Hematopoietic multipotent progenitor cell treated with erythropoietin and hydrocortisone succinate and interleukin-3 and kit ligand, for 4 days (in vitro differentiated cells): ENCODE results near the gene LRP1B.

ENCODE experiments used
- DNase-seq: peaks from one replicate; pipeline ENCODE4 v3.0.0-alpha.2; 2015

The LRP1B gene

DNA sequence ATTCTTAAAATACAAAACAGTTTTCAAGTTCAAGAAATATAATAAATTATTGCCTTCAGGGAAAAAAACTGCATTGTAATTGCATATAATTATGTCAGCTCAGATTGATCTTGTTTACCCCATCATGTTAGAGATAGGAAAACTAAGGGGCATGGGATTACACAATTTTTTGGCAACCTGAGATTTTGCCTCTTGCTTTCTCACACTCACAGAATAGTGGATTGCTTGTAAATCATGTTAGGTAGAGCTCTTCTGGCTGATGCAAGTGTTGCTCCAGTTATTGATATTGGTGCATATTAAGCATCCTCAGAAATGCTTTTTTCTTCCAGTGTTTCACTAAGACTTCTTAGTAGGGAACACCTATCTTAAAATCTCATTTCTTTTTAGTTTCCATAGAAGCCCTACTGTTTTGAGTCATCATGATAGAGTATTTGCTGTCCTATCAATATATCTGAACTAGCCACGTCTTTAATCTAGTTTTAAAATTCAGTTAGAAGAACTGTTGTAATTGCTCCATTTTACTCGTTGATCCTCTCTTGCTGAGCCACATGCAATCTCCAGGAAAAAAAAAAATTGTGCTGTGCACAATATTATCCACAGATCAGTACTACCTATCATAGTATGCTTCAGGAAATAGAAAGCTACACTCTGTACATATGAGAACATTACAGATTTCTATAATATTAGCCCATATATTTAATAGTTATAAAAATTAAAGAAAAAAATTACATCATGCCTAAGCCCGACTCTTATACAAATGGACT, 393.1 kb downstream of the LRP1B start:
- DNase-seq = no peak

DNA sequence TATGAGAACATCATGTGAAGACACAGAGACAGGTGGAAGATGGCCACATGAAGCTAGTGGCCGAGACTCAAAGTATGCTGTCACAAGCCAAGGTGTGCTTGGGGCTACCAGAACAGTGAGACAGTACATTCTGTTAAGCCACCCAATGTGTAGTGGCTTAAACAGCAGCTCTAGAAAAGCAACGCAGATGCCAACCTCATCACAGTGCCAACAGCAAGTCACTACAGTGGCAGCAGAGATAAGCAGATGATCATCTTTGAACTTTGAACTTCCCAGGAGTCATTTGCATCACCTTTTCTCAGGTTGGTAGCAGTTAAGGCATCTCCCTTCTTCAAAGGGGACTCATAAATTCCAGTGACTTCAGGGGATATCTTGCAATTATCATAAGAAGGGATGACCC, 394.4 kb downstream of the LRP1B start:
- DNase-seq = no peak

DNA sequence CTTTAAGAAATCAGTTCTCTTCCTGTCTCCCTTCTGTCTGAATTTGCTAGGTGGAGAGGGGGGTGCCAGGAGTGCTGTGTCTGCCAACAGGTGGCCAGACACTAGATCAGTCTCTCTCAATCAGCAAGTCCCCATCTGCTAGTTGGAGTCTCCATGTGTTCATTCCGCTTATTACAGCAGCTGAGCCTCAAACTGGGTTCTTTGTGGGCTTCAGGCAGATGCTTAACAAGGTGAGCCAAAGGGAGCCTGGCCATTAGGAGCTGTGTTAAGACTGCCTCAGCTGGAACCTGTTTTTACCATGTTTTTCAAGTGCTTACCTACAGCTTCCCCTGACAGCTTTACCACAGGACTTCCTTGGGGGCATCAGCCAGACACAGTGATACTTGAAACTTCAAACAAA, 401.9 kb downstream of the LRP1B start:
- DNase-seq = no peak

GRCh38 chr2:141728142-141728541, 402.7 kb downstream of the LRP1B start:
- DNase-seq = no peak

DNA sequence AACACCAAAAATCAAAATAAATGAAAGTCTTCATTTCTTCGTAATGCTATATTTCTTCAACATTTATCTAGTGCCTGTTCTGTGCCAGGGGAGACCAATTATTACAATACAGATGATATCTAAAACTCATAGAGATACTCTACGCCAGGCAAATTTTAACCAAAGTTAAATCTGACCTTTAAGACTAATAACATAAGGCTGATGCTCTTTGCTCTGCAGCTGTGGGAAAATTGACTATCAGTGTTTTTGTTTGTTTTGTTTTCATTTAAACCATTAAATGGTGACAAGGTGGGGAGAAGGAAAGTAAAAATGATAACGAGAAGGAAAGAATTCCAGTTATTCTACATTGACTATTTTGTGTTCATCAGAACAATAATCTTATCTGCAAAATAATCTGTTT, 406.4 kb downstream of the LRP1B start:
- DNase-seq = no peak

GRCh38 chr2:141723814-141724213, 407.0 kb downstream of the LRP1B start:
- DNase-seq = no peak

DNA sequence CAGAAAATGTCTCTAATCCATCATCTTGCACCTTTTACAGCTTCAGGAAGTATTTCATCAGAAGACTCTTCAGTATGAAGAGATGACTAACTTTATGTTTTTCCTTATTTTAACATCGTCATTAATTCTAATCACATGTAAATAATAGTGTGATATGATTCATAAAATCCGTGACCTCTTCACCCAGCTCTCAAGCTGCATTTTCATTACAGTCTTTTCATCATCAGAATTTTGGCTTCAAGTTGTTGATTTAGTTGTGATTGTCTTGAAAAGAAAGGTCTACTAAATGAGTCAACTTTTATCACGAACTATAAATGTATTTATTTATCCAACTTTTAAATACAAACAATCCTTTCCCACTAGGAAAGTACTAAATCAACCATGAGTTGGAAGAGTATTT, 410.3 kb downstream of the LRP1B start:
- DNase-seq = no peak

GRCh38 chr2:141714496-141714895, 416.3 kb downstream of the LRP1B start:
- DNase-seq = no peak

GRCh38 chr2:141711627-141712026, 419.2 kb downstream of the LRP1B start:
- no peak for DNase-seq

DNA sequence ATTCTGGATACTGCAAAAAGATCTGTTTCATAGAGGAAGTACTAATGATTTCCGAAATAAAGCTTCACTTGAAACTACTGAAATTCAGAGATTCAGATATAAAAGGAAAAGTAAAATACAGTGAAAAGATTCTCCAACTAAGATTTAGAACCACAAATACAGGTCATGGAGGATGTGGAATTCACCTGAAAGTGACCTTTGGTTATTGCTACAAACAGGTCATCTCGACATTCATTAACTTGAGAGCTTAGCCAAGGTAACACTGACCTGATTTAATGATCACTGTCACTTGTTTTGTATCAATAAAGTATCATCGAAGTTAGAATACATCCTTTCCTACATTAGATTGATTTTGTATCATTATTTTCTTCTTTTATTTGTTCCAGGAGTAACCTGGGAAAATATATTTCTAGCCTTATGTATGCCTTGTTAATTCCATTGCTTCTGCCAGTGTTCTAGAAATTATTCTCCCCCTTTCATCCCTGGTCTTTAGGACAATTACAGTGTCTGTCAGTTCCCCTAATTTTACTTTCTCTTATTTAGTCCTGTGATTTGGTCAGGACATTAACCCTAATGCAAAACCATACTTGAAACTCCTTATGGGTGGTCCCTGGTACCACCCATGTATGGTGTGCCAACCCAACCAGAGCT, 420.1 kb downstream of the LRP1B start:
- no peak for DNase-seq

DNA sequence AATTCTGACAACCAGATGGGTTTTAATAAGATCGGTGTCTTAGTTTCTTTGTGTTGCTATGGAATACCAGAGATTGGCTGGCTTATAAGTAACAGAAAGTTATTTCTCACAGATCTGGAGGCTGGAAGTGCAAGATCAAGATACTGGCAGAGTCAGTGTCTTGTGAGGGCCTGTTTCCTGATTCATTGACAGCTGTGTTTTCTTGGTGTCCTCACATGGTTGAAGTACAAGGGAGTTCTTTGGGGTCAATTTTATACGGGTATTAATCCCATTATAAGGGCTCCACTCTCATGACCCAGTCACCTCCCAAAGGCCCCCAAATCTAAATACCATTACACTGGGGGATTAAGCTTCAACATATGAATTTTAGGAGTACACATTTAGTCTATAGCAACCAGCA, 421.1 kb downstream of the LRP1B start:
- DNase-seq = no peak

GRCh38 chr2:141707486-141707885, 423.3 kb downstream of the LRP1B start:
- DNase-seq = no peak

GRCh38 chr2:141704541-141704940, 426.3 kb downstream of the LRP1B start:
- DNase-seq = no peak

- DNase-seq = no peak
Observed at GRCh38 chr2:141703501-141703900, 427.3 kb downstream of the LRP1B start.

DNA sequence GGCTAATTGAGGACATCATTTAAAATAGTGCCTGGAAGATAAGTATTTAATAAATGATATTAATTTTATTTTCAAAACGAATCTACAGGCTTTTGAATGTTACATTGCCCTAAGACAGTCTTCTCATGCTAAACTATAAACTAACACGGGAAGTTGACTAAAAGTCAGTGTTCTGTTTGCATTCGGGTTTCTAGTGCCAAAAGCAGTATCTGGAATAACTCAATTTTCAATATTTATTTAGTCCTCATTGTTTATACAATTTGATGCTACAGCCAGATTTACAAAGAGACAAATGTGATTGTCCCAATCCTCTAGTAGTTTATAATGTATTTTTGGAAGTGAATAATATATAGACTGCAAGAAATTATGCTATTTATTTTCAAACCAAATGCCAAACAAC, 429.2 kb downstream of the LRP1B start:
- no peak for DNase-seq

- DNase-seq = no peak
Observed at GRCh38 chr2:141699573-141699972, 431.2 kb downstream of the LRP1B start.

DNA sequence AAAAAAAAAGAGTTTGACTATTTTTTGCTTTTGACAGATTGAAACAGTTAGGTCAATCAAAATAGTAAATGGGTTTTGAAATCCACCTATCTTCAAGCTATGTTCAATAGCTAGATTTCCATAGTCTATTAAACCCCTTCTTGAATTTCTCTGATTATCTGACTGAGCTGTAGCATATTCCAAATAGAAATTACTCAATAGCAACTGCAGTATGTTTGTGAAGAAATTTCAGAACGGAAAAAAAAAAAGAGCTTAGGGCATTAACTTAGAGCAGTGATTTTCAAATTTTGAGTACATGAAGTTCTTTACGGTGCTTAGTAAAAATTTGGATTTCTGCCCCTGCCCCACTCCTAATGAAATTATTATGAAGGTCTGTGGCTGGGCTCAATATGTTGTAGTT, 432.3 kb downstream of the LRP1B start:
- DNase-seq = no peak

DNA sequence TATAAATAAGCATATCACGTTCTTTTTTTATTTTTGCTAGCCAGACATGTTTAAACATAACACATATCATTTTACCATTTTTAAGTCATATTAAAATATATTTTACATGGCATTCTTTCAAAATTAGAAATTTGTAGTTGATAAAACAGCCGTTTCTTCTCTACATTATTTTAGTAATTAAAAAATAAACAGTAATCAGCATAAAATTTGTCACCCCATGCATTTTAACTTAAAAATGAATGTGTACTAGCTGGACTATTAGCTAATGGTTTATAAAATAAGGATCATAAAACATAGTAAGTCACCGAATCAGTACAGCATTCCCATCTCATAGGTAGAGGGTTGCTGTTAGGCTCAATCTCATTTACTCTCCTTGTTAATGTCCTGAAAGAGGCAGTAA, 433.8 kb downstream of the LRP1B start:
- no peak for DNase-seq

- DNase-seq = no peak
Observed at GRCh38 chr2:141694180-141694579, 436.6 kb downstream of the LRP1B start.

GRCh38 chr2:141692829-141693228, 438.0 kb downstream of the LRP1B start:
- DNase-seq = no peak

DNA sequence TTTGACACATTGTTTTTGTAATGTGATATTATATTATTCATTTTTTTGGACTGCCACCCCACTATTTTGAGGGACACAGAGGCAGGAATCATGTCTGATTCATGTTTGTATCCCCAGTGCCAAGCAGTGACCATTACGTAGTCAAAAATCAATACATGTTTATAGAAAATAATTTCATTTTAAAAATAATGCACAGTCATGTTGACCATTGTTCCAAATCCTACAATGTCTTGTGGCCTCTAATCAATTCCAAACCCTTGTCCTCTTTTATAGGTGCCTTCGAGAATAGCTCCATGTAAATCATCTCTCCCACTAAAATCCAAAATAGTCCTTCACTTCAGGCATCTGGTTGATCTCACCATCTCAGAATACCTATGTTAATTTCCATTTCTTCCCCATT, 454.7 kb downstream of the LRP1B start:
- no peak for DNase-seq

DNA sequence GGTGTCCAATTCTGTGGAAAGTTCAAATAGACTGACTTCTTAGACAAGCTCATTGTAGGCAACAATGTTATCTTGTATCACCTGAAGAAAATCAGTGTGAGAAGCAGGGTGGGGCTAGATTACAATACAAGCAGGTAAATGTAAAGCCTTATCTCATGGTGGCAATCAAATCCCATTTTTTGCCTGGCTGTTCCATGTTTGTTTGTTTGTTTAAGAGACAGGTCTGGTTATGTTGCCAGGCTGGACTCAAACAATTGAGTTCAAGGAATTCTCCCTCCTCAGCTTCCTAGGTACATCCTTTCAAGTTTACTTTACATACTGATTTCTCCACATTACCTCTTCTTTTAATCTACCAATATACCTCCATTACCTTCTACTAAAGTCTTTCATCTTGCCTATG, 464.6 kb downstream of the LRP1B start:
- DNase-seq = no peak

DNA sequence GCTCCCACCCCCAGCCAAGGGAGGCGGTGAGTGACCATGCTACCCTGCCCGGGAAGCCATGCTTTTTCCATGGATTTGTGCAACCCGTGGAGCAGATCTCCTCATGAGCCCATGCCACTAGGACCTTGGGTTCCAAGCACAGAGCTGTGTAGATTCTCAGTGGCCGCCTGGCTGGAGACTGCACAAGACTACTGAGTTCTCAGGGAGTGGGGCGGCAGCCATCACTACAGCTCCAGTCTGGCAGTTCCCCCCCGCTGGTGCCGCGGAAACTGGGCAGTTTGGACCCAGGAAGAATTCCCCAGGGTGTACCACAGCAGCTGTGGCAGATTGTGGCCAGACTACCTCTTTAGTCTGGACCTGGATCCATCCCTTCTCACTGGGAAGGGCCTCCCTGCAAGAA, 470.6 kb downstream of the LRP1B start:
- no peak for DNase-seq

DNA sequence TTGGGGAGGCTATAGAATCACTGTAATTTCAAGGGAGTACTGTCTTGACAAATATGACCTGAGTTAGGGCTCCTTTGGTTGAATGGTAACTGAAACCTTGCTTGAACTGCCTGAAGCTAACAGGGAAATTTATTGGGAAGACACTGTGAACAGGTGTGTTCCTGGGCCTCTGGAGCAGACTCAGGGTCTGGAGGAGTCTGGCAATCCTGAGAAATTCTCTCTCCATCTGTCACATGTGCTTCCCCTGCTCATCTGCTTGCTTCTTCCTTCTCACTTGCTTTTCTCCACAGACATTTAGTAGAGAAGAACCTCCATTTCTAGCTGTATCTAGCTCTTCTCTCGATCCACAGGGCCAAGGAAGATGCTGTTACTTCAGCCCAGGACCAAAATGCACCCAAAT, 476.5 kb downstream of the LRP1B start:
- DNase-seq = no peak

- no peak for DNase-seq
Observed at GRCh38 chr2:141653184-141653583, 477.6 kb downstream of the LRP1B start.
